Activated naive CD4-positive, alpha-beta T cell (primary cell): ENCODE results near the gene YKT6.

Experiments
- DNase-seq, 4 experiments: peaks; one replicate each; lab custom pipeline; 2025; lab: John Stamatoyannopoulos, UW

The YKT6 gene

GRCh38 chr7:44232901-44233715 is 32.3 kb downstream of the YKT6 start:
- DNase-seq, result no peak

GRCh38 chr7:44235066-44235465 is 34.3 kb downstream of the YKT6 start:
- no peak for DNase-seq

- no peak for DNase-seq
Observed at GRCh38 chr7:44235582-44236332, 35.0 kb downstream of the YKT6 start.

- DNase-seq, result no peak
Observed at GRCh38 chr7:44236333-44236728, 35.6 kb downstream of the YKT6 start.

- DNase-seq, result no peak
Observed at GRCh38 chr7:44237696-44238095, 36.9 kb downstream of the YKT6 start.

GRCh38 chr7:44238116-44238695 is 37.4 kb downstream of the YKT6 start:
- no peak for DNase-seq

GRCh38 chr7:44239361-44239760 is 38.6 kb downstream of the YKT6 start:
- no peak for DNase-seq

- DNase-seq, result no peak
Observed at GRCh38 chr7:44240376-44240775, 39.6 kb downstream of the YKT6 start.

GRCh38 chr7:44240983-44241510 is 40.3 kb downstream of the YKT6 start:
- peak in 3 of 4 experiments; percentile 24 to 42 (median 29) for DNase-seq

- DNase-seq, result no peak
Observed at GRCh38 chr7:44242091-44242490, 41.3 kb downstream of the YKT6 start.

- no peak for DNase-seq
Observed at GRCh38 chr7:44244282-44244681, 43.5 kb downstream of the YKT6 start.

- no peak for DNase-seq
Observed at GRCh38 chr7:44246396-44247113, 45.8 kb downstream of the YKT6 start.

- no peak for DNase-seq
Observed at GRCh38 chr7:44247868-44248651, 47.3 kb downstream of the YKT6 start.

- DNase-seq, result no peak
Observed at GRCh38 chr7:44249639-44250234, 49.0 kb downstream of the YKT6 start.

- DNase-seq, result no peak
Observed at GRCh38 chr7:44251269-44251668, 50.5 kb downstream of the YKT6 start.

GRCh38 chr7:44251881-44252280 is 51.1 kb downstream of the YKT6 start:
- no peak for DNase-seq

GRCh38 chr7:44256459-44256858 is 55.7 kb downstream of the YKT6 start:
- no peak for DNase-seq

GRCh38 chr7:44257213-44257612 is 56.4 kb downstream of the YKT6 start:
- no peak for DNase-seq

GRCh38 chr7:44257618-44258422 is 57.0 kb downstream of the YKT6 start:
- DNase-seq, result peak; percentile 37 to 56 (median 39)

GRCh38 chr7:44258423-44258760 is 57.6 kb downstream of the YKT6 start:
- DNase-seq, result no peak
